Measurements from ENCODE around the gene TAS2R43. TPM values are rescaled to one million over a fixed set of nuclear protein-coding genes. Genes with fewer than 3 reads are reported as not detected.
"Not testable (repeated sequence)": the region's sequence is repeated elsewhere in the genome, so short reads cannot be mapped to it uniquely, and the experiment has no call there.

Gene TAS2R43
- 1.1 and 1.8 TPM in 2 replicates for total RNA-seq

DNA sequence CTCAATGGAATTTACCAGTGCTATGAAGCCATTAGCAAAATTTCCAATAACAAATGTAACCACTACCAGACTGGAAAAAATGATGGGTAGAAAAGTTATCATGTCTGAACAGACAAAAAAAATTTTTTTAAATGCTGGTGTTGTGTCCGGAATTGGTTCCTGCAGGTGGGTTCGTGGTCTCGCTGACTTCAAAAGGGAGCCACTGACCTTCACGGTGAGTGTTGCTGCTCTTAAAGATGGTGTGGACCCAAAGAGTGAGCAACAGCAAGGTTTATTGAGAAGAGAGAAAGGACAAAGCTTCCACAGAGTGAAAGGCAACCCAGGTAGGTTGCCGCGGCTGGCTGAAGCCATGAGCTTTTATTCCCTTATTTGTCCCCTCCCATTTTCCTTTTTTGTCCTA is at the start of gene TAS2R43:
Gene TAS2R43 (minus strand): TSS at position 186 of the 400 bp plus-strand sequence. CDS start 84 bp downstream, at position 102.
- Mint-ChIP-seq H3K9me3 (no peaks in the 10 kb centered on the region), H3K27ac (no peak within 1 kb of the TSS), H3K4me1 (ENCODE audit: low read depth) (peaks cover 1% of the 10 kb centered on the region), H3K4me3 (ENCODE audit: low read depth) (no peak within 1 kb of the TSS), H3K36me3 (ENCODE audit: low read depth) (peaks cover 12% of the 10 kb centered on the region), H3K27me3 (ENCODE audit: low read depth) (no peaks in the 10 kb centered on the region)
- intact Hi-C loops (cut with micrococcal nuclease) = no loop called here
- no peak for DNase-seq (ENCODE audit: low spot score)

GRCh38 chr12:11136075-11136474 is 44.0 kb upstream of the TAS2R43 start:
- peaks cover 35% of the 10 kb centered on the region for H3K36me3 Mint-ChIP-seq (ENCODE audit: low read depth)
- intact Hi-C loops (cut with micrococcal nuclease) = no loop called here
- H3K4me3 Mint-ChIP-seq (ENCODE audit: low read depth) = no peak overlapping the region
- no peaks in the 10 kb centered on the region for H3K9me3 Mint-ChIP-seq
- H3K4me1 Mint-ChIP-seq (ENCODE audit: low read depth) = peaks cover 22% of the 10 kb centered on the region
- H3K27me3 Mint-ChIP-seq (ENCODE audit: low read depth) = no peaks in the 10 kb centered on the region
- H3K27ac Mint-ChIP-seq = no peak overlapping the region
- DNase-seq (ENCODE audit: low spot score) = no peak

- H3K27ac Mint-ChIP-seq = no peak within 1 kb of the TSS
- peaks cover 22% of the 10 kb centered on the region for H3K4me1 Mint-ChIP-seq (ENCODE audit: low read depth)
- no peaks in the 10 kb centered on the region for H3K27me3 Mint-ChIP-seq (ENCODE audit: low read depth)
- DNase-seq (ENCODE audit: low spot score) = no peak
- no peaks in the 10 kb centered on the region for H3K9me3 Mint-ChIP-seq
- no peak within 1 kb of the TSS for H3K4me3 Mint-ChIP-seq (ENCODE audit: low read depth)
- H3K36me3 Mint-ChIP-seq (ENCODE audit: low read depth) = peaks cover 29% of the 10 kb centered on the region
- intact Hi-C loops (cut with micrococcal nuclease) = no loop called here
Measured at GRCh38 chr12:11134305-11134704, 42.2 kb upstream of the TAS2R43 start, which contains the start of gene TAS2R30. TSS of gene TAS2R30 (minus strand) at chr12:11134644. CDS start at chr12:11134244, 400 bp downstream.

DNA sequence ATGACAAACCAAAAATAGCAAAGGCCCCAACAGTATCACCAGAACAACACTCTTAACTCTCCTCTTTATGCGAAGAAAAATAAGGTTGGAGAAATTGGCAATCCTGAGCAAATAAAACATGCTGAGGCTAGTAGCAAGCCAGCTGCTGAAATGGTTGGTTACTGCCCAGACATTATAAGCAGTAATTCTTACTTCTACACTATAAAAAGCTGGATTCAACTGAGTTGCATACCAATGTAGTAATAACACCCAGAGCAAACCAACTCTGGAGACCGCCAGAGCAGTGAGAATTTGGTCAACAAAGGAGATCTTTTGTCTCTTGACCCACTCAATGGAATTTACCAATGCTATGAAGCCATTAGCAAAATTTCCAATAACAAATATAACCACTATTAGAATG is 41.7 kb upstream of the TAS2R43 start:
- H3K4me3 Mint-ChIP-seq (ENCODE audit: low read depth) = no peak overlapping the region
- no peak for DNase-seq (ENCODE audit: low spot score)
- peaks cover 22% of the 10 kb centered on the region for H3K4me1 Mint-ChIP-seq (ENCODE audit: low read depth)
- peaks cover 32% of the 10 kb centered on the region for H3K36me3 Mint-ChIP-seq (ENCODE audit: low read depth)
- H3K27me3 Mint-ChIP-seq (ENCODE audit: low read depth) = no peaks in the 10 kb centered on the region
- intact Hi-C loops (cut with micrococcal nuclease) = no loop called here
- H3K27ac Mint-ChIP-seq = no peak overlapping the region
- H3K9me3 Mint-ChIP-seq = no peaks in the 10 kb centered on the region

DNA sequence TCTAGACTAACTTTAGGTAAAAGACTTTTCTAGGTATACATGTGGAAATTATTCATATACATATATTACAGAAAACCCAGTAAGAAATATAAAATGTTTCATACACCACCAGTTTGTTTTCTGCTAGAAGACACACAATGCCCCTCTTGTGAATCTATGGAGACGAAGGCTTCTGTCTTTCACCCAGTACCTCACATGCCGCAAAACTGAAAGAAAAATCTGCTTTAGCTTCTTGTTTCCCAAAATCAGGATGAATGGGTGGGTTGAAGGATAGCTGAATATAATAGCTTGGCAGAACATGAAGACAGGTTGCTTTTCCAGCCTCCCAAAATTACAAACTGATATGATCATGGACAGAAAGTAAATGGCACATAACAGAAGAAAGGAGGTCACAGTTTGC is 41.0 kb upstream of the TAS2R43 start:
- H3K27ac Mint-ChIP-seq = no peak overlapping the region
- no peaks in the 10 kb centered on the region for H3K9me3 Mint-ChIP-seq
- peaks cover 22% of the 10 kb centered on the region for H3K4me1 Mint-ChIP-seq (ENCODE audit: low read depth)
- H3K36me3 Mint-ChIP-seq (ENCODE audit: low read depth) = peaks cover 39% of the 10 kb centered on the region
- DNase-seq (ENCODE audit: low spot score) = no peak
- H3K27me3 Mint-ChIP-seq (ENCODE audit: low read depth) = no peaks in the 10 kb centered on the region
- H3K4me3 Mint-ChIP-seq (ENCODE audit: low read depth) = no peak overlapping the region
- intact Hi-C loops (cut with micrococcal nuclease) = no loop called here

DNA sequence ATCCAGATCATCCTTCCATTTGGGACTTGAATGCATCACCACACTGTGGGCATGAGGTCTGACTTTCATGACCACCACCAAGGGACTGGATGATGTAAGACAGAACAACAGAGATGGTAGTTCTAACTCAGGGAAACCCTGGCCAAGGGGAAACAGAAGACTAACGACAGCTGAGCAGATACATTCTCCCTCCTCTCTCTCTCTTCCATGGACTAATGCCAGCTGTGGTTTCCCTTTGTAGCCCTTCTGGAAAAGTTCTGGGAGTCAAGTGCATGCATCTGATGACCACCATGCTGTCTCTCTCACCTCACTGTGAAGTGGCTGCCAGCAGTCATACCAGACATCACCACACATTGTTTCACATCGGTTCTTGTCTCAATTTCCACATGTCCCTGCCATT is 38.9 kb upstream of the TAS2R43 start:
- Mint-ChIP-seq H3K27me3 (ENCODE audit: low read depth) (no peaks in the 10 kb centered on the region), H3K4me1 (ENCODE audit: low read depth) (peaks cover 11% of the 10 kb centered on the region), H3K4me3 (ENCODE audit: low read depth) (no peak overlapping the region), H3K27ac (no peak overlapping the region), H3K36me3 (ENCODE audit: low read depth) (peaks cover 51% of the 10 kb centered on the region), H3K9me3 (peaks cover 11% of the 10 kb centered on the region)
- intact Hi-C loops (cut with micrococcal nuclease) = no loop called here
- DNase-seq (ENCODE audit: low spot score) = no peak

GRCh38 chr12:11130382-11130781 is 38.3 kb upstream of the TAS2R43 start:
- Mint-ChIP-seq H3K9me3 (peaks cover 11% of the 10 kb centered on the region), H3K36me3 (ENCODE audit: low read depth) (peaks cover 51% of the 10 kb centered on the region), H3K4me1 (ENCODE audit: low read depth) (peaks cover 10% of the 10 kb centered on the region), H3K27ac (no peak overlapping the region), H3K27me3 (ENCODE audit: low read depth) (no peaks in the 10 kb centered on the region), H3K4me3 (ENCODE audit: low read depth) (no peak overlapping the region)
- intact Hi-C loops (cut with micrococcal nuclease) = no loop called here
- DNase-seq (ENCODE audit: low spot score) = no peak

DNA sequence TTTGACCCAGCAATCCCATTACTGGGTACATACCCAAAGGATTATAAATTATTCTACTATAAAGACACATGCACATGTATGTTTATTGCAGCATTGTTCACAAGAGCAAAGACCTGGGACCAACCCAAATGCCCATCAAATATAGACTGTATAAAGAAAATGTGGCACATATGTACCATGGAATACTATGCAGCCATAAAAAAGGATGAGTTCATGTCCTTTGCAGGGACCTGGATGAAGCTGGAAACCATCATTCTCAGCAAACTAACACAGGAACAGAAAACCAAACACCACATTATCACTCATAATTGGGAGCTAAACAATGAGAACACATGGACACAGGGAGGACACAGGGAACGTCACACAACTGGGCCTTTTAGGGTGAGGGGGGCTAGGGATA is 22.0 kb upstream of the TAS2R43 start:
- Mint-ChIP-seq H3K9me3 (peaks cover 90% of the 10 kb centered on the region), H3K36me3 (ENCODE audit: low read depth) (peaks cover 94% of the 10 kb centered on the region), H3K4me1 (ENCODE audit: low read depth) (peaks cover 18% of the 10 kb centered on the region)
- H3K27me3 Mint-ChIP-seq (ENCODE audit: low read depth); intact Hi-C loops (cut with micrococcal nuclease); H3K4me3 Mint-ChIP-seq (ENCODE audit: low read depth); H3K27ac Mint-ChIP-seq; DNase-seq (ENCODE audit: low spot score): not testable (repeated sequence)

- H3K4me1 Mint-ChIP-seq (ENCODE audit: low read depth) = peaks cover 21% of the 10 kb centered on the region
- intact Hi-C loops (cut with micrococcal nuclease); DNase-seq (ENCODE audit: low spot score); H3K4me3 Mint-ChIP-seq (ENCODE audit: low read depth); H3K27me3 Mint-ChIP-seq (ENCODE audit: low read depth); H3K27ac Mint-ChIP-seq: not testable (repeated sequence)
- peaks cover 94% of the 10 kb centered on the region for H3K36me3 Mint-ChIP-seq (ENCODE audit: low read depth)
- H3K9me3 Mint-ChIP-seq = peaks cover 76% of the 10 kb centered on the region
Measured at GRCh38 chr12:11111213-11111612, 19.1 kb upstream of the TAS2R43 start.

GRCh38 chr12:11108862-11109261 is 16.7 kb upstream of the TAS2R43 start:
- H3K27ac Mint-ChIP-seq = no peak overlapping the region
- intact Hi-C loops (cut with micrococcal nuclease) = no loop called here
- DNase-seq (ENCODE audit: low spot score) = no peak
- peaks cover 21% of the 10 kb centered on the region for H3K4me1 Mint-ChIP-seq (ENCODE audit: low read depth)
- H3K27me3 Mint-ChIP-seq (ENCODE audit: low read depth) = no peaks in the 10 kb centered on the region
- no peak overlapping the region for H3K4me3 Mint-ChIP-seq (ENCODE audit: low read depth)
- H3K9me3 Mint-ChIP-seq = peaks cover 61% of the 10 kb centered on the region
- peaks cover 77% of the 10 kb centered on the region for H3K36me3 Mint-ChIP-seq (ENCODE audit: low read depth)

- no peak overlapping the region for H3K27ac Mint-ChIP-seq
- DNase-seq (ENCODE audit: low spot score) = no peak
- H3K36me3 Mint-ChIP-seq (ENCODE audit: low read depth) = peaks cover 76% of the 10 kb centered on the region
- H3K4me1 Mint-ChIP-seq (ENCODE audit: low read depth) = peaks cover 17% of the 10 kb centered on the region
- intact Hi-C loops (cut with micrococcal nuclease) = no loop called here
- H3K9me3 Mint-ChIP-seq = peaks cover 56% of the 10 kb centered on the region
- H3K4me3 Mint-ChIP-seq (ENCODE audit: low read depth) = no peak overlapping the region
- H3K27me3 Mint-ChIP-seq (ENCODE audit: low read depth) = no peaks in the 10 kb centered on the region
Measured at GRCh38 chr12:11107719-11108118, 15.6 kb upstream of the TAS2R43 start.

- no peaks in the 10 kb centered on the region for H3K27me3 Mint-ChIP-seq (ENCODE audit: low read depth)
- no peak for DNase-seq (ENCODE audit: low spot score)
- no peak overlapping the region for H3K27ac Mint-ChIP-seq
- H3K4me1 Mint-ChIP-seq (ENCODE audit: low read depth) = peaks cover 14% of the 10 kb centered on the region
- intact Hi-C loops (cut with micrococcal nuclease) = no loop called here
- no peak overlapping the region for H3K4me3 Mint-ChIP-seq (ENCODE audit: low read depth)
- peaks cover 69% of the 10 kb centered on the region for H3K36me3 Mint-ChIP-seq (ENCODE audit: low read depth)
- H3K9me3 Mint-ChIP-seq = peaks cover 51% of the 10 kb centered on the region
Measured at GRCh38 chr12:11106288-11106687, 14.2 kb upstream of the TAS2R43 start.

DNA sequence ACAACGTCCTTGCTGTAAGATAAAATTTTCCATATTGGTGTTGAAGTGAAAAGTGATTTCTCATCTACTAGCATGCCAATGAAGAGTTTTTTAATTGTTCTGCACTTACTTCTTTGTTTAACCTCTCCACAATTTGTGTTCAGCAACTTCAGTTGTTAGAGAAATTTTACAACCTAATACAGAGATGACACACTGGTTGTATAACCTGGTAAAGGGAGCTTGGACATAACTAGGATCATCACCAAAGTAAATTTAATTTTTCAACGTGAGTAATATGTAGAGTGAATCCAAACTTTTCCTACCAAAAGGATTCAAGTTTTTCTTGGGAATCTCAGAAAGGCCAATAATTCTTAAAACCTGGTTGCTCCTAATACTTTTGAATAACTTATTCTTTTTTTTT is 13.4 kb upstream of the TAS2R43 start:
- peaks cover 65% of the 10 kb centered on the region for H3K36me3 Mint-ChIP-seq (ENCODE audit: low read depth)
- H3K4me1 Mint-ChIP-seq (ENCODE audit: low read depth) = peaks cover 13% of the 10 kb centered on the region
- intact Hi-C loops (cut with micrococcal nuclease) = no loop called here
- H3K4me3 Mint-ChIP-seq (ENCODE audit: low read depth) = no peak overlapping the region
- no peaks in the 10 kb centered on the region for H3K27me3 Mint-ChIP-seq (ENCODE audit: low read depth)
- DNase-seq (ENCODE audit: low spot score) = no peak
- H3K9me3 Mint-ChIP-seq = peaks cover 43% of the 10 kb centered on the region
- no peak overlapping the region for H3K27ac Mint-ChIP-seq

- intact Hi-C loops (cut with micrococcal nuclease); H3K9me3 Mint-ChIP-seq; H3K4me3 Mint-ChIP-seq (ENCODE audit: low read depth); H3K27ac Mint-ChIP-seq; H3K4me1 Mint-ChIP-seq (ENCODE audit: low read depth); H3K27me3 Mint-ChIP-seq (ENCODE audit: low read depth); DNase-seq (ENCODE audit: low spot score): not testable (repeated sequence)
- peaks cover 26% of the 10 kb centered on the region for H3K36me3 Mint-ChIP-seq (ENCODE audit: low read depth)
Measured at GRCh38 chr12:11094910-11095309, 2.8 kb upstream of the TAS2R43 start.

Data from activated T-helper 2 cell treated with anti-CD3 and anti-CD28 coated beads, Interferon-gamma antibody, Interleukin-2, Interleukin-4, amounts not matched to agents 10 μg/mL and 5 μg/mL and 100 μg/mL, durations not matched to agents 14 hours and 24 hours and 36 hours (primary cell).